ENCODE results near the gene TFF2. TPM values are rescaled to one million over a fixed set of nuclear protein-coding genes. Genes with fewer than 3 reads are reported as not detected.

TFF2 gene
- total RNA-seq, 1 donor from 2014 or later = not detected

- no peak for TF ChIP-seq CTCF (IDR thresholded peaks at IDR 0.05; ENCODE audit: borderline replicate concordance)
- no peak for DNase-seq
- Histone ChIP-seq H3K4me1 (peaks cover 22% of the 10 kb centered on the region), H3K9me3 (replicated peaks) (no peaks in the 10 kb centered on the region), H3K36me3 (no peaks in the 10 kb centered on the region), H3K27me3 (ENCODE audit: low read depth) (peaks cover 44% of the 10 kb centered on the region), H3K4me3 (no peak overlapping the region), H3K27ac (replicated peaks) (no peak overlapping the region)
- intact Hi-C loops (cut with micrococcal nuclease) = no loop called here
These were observed 39.6 kb downstream of the TFF2 start for GRCh38 chr21:42311160-42311559.

DNA sequence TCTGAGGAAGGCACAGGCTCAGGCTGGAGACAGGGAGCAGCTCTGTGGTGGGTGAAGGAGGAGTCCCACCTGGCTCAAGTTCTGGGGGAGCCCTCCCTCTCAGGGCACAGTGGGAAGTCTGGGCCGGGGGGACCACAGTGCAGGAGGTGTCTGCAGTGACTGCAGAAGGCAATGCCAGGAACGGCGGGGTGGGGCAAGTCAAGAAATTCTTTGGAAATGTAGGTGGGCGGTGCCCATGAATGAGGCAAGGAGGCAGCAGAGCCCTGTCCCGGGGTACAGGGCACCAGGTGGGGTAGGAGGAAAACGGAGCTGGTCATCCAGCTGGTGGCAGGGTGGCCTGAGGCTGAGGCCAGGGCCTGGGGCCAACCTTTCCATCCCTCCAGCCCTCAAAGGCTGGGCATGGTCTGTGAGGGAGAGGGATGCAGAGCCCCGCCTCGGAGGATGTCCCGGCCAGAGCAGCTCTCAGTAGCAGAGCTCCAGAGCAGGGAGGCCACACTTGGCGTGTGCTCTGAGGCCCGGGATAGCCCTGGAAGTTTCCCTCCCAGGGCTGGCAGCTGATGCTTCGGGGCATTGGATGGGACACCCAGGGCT lies 40.3 kb downstream of the TFF2 start:
- Histone ChIP-seq H3K27me3 (ENCODE audit: low read depth) (peaks cover 49% of the 10 kb centered on the region), H3K4me3 (no peak overlapping the region), H3K27ac (replicated peaks) (no peak overlapping the region), H3K4me1 (peaks cover 22% of the 10 kb centered on the region), H3K9me3 (replicated peaks) (no peaks in the 10 kb centered on the region), H3K36me3 (no peaks in the 10 kb centered on the region)
- TF ChIP-seq CTCF (IDR thresholded peaks at IDR 0.05; ENCODE audit: borderline replicate concordance) = no peak
- DNase-seq = no peak
- intact Hi-C loops (cut with micrococcal nuclease) = no loop called here

DNA sequence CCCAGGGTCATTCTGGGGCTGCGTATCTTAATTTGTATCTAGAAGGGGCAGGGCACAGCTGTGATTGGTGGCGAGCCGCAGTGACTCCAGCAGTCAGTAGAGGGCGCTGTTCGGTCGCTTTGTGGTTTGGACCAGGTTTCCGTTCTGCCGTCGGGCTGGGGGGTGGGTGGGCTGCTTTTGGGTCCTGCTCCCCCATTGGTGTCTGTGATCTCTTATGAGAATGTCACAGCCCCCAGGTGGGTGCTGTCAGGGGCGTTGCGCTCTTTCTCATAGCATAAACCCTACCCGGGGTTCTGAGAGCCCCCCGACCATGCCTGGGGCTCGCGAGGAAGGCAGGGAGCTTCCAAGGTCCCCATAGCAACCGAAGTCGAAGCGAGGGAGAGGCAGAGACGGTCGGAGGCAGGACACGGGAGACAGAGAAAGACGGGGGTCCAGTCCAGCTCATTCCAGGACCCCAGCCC lies 41.0 kb downstream of the TFF2 start:
- TF ChIP-seq CTCF (IDR thresholded peaks at IDR 0.05; ENCODE audit: borderline replicate concordance) = peak; percentile 78
- H3K36me3 ChIP-seq = no peaks in the 10 kb centered on the region
- H3K4me1 ChIP-seq = peaks cover 22% of the 10 kb centered on the region
- H3K27me3 ChIP-seq (ENCODE audit: low read depth) = peaks cover 49% of the 10 kb centered on the region
- peak; percentile 43 for DNase-seq
- H3K27ac ChIP-seq (replicated peaks) = no peak overlapping the region
- H3K9me3 ChIP-seq (replicated peaks) = no peaks in the 10 kb centered on the region
- intact Hi-C loops (cut with micrococcal nuclease) = no loop called here
- no peak overlapping the region for H3K4me3 ChIP-seq

DNA sequence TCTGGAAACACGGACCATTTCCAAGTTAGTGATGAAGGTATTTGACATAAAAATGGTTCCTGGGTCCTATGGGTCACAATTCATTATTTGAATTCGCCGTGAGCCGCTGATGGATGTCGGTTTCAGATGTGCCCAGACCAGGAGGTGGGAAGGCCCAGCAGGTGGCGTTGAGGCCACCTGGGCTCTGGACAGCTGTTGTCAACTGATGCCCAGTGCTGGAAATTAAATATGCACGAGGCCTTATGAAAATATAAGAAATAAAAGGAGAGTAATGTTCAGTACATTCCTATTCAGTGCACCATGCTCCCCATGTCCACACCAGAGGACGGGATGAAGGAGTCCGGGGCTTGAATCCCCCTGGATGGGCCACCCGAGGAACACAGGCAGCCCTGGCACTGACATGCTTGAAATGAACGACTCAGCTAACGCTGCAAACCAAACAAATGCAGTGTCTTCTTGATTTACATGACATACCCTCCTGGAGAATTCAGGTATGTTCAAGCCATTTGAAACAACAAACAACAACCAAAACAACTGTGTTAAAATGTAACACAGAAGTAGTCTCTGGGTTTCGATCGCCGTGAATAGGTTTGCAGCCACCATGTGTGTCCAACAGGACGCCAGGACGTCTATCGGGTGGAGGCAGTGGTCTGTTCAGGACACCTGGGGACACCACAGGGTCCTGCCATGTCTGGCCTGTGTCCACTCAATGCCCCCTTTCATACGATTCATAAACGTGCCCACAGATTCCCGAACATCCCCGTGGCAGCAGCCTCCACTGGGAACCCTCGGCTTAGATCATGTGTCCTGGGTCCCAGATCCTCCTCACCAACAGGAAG lies 41.7 kb downstream of the TFF2 start:
- intact Hi-C loops (cut with micrococcal nuclease) = no loop called here
- H3K36me3 ChIP-seq = no peaks in the 10 kb centered on the region
- no peak for DNase-seq
- H3K4me3 ChIP-seq = no peak overlapping the region
- H3K9me3 ChIP-seq (replicated peaks) = no peaks in the 10 kb centered on the region
- no peak for TF ChIP-seq CTCF (IDR thresholded peaks at IDR 0.05; ENCODE audit: borderline replicate concordance)
- peaks cover 49% of the 10 kb centered on the region for H3K27me3 ChIP-seq (ENCODE audit: low read depth)
- H3K4me1 ChIP-seq = peaks cover 22% of the 10 kb centered on the region
- H3K27ac ChIP-seq (replicated peaks) = no peak overlapping the region

DNA sequence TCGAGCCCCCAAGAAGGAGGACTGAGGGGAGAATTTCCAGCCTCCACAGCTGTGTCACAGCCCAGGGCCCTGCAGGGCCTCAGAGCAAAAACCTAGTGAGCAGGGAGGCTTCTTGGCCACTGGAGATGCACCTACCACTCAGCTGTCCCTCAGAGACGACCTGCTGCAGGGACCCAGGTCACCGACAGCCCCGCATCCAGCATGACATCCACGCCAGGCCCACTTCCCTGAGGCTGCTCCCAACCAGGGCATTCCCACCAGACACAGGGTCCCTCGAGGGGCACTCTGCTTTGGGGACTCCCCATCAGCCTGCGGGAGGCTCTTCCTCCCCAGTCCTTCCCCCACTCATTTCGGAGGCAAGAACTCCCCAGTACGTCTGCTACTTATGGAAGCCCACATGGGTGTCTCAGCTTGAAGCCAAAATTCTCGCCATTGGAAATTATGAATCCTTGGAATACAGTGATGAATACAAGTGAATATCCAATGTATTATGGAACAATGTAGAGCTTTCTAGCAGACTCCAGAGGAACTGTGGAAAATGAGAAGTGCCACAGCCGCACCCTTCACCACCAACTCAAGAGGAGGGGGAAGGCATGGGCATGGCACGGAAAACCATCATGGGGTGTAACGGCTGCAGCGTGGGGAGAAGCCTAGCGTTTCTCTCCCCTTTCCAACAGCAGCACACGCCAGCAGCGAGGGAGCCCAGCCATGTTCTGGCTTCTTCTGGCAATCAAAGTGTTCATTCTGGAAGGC lies 42.5 kb downstream of the TFF2 start:
- H3K9me3 ChIP-seq (replicated peaks) = no peaks in the 10 kb centered on the region
- no peak for DNase-seq
- TF ChIP-seq CTCF (IDR thresholded peaks at IDR 0.05; ENCODE audit: borderline replicate concordance) = no peak
- H3K4me1 ChIP-seq = peaks cover 16% of the 10 kb centered on the region
- H3K4me3 ChIP-seq = no peak overlapping the region
- H3K27ac ChIP-seq (replicated peaks) = no peak overlapping the region
- no peaks in the 10 kb centered on the region for H3K36me3 ChIP-seq
- intact Hi-C loops (cut with micrococcal nuclease) = no loop called here
- H3K27me3 ChIP-seq (ENCODE audit: low read depth) = peaks cover 49% of the 10 kb centered on the region

Data from left ventricle myocardium inferior (tissue), 1 donor.